Parathyroid adenoma (tissue), 2 donors: Measurements from ENCODE around the gene KRT77.

Source experiments
- H2AFZ ChIP-seq: fragments of 300-600 bp; sonication (generic); one replicate; pipeline ENCODE4 v1.7.0; 2017; ENCODE audit warnings: antibody characterized with exemption, mild to moderate bottlenecking
- H3K27ac ChIP-seq: fragments of 300-600 bp; sonication (generic); one replicate; pipeline ENCODE4 v1.7.0; 2017
- H3K27me3 ChIP-seq: fragments of 300-600 bp; sonication (generic); one replicate; pipeline ENCODE4 v1.7.0; 2017; ENCODE audit warnings: low read length; ENCODE audit not compliant: control insufficient read depth, insufficient read depth
- H3K36me3 ChIP-seq: fragments of 300-600 bp; sonication (generic); one replicate; pipeline ENCODE4 v1.7.0; 2017; ENCODE audit warnings: low read length; ENCODE audit not compliant: control insufficient read depth, insufficient read depth
- H3K4me1 ChIP-seq: fragments of 300-600 bp; sonication (generic); one replicate; pipeline ENCODE4 v1.7.0; 2017; ENCODE audit warnings: control low read depth
- H3K4me2 ChIP-seq: fragments of 300-600 bp; sonication (generic); one replicate; pipeline ENCODE4 v1.7.0; 2017; ENCODE audit warnings: low read length
- H3K4me3 ChIP-seq: fragments of 300-600 bp; sonication (generic); one replicate; pipeline ENCODE4 v1.7.0; 2017; ENCODE audit warnings: low read depth, low read length
- H3K79me2 ChIP-seq: fragments of 300-600 bp; sonication (generic); one replicate; pipeline ENCODE4 v1.7.0; 2017; ENCODE audit warnings: control low read depth
- H3K9ac ChIP-seq: fragments of 300-600 bp; sonication (generic); one replicate; pipeline ENCODE4 v1.7.0; 2017; ENCODE audit warnings: mild to moderate bottlenecking
- H3K9me3 ChIP-seq: fragments of 300-600 bp; sonication (generic); one replicate; pipeline ENCODE4 v1.7.0; 2017; ENCODE audit warnings: low read length; ENCODE audit not compliant: control insufficient read depth
- TF ChIP-seq, protein P1 (sequence below): fragments of 300-600 bp; sonication (generic); IDR thresholded peaks from one replicate; pipeline ENCODE4 v1.7.0; 2017; ENCODE audit warnings: antibody characterized with exemption, mild to moderate bottlenecking
- donor health status: primary hyperparathyroidism.

The KRT77 gene

DNA sequence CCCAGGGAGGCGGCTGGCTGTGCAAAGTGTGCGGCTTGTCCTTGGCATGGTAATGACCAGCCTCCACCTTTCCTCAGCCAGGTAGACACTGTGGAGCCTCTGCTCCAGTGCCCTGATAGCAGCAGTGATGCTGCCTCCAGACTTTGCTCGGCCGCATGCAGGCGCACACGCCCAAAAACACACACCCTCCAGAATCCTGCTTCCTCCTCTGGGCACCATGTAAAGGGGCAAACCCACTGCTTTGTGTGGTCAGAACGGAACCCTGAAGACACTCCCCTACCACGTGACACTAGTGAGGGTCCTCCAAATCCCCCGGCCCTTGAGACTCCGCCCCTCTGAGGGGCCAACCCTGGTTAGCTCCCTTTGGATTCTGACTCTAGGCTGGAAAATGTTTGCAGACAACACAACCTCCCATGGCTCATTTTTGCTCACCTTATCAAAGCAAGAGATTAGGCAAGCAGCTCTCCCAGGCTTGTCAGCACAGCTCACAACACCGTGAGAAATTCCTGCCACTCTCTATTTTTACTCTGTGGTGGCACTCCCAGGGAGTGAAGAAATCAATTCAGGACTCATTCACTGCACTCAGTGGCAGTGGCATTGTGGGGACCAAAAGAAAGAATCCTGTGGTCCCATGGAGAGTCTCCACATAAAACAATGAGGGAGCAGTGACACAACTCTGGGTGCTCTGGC lies 4.5 kb downstream of the KRT77 start:
- Histone ChIP-seq H3K4me1 (no peaks in the 10 kb centered on the region), H2AFZ (no peak overlapping the region), H3K27me3 (no peaks in the 10 kb centered on the region), H3K36me3 (no peaks in the 10 kb centered on the region), H3K9me3 (no peaks in the 10 kb centered on the region), H3K4me3 (no peak overlapping the region), H3K27ac (no peak overlapping the region), H3K9ac (no peak overlapping the region), H3K4me2 (no peak overlapping the region), H3K79me2 (no peaks in the 10 kb centered on the region)
- TF ChIP-seq, protein P1, sequence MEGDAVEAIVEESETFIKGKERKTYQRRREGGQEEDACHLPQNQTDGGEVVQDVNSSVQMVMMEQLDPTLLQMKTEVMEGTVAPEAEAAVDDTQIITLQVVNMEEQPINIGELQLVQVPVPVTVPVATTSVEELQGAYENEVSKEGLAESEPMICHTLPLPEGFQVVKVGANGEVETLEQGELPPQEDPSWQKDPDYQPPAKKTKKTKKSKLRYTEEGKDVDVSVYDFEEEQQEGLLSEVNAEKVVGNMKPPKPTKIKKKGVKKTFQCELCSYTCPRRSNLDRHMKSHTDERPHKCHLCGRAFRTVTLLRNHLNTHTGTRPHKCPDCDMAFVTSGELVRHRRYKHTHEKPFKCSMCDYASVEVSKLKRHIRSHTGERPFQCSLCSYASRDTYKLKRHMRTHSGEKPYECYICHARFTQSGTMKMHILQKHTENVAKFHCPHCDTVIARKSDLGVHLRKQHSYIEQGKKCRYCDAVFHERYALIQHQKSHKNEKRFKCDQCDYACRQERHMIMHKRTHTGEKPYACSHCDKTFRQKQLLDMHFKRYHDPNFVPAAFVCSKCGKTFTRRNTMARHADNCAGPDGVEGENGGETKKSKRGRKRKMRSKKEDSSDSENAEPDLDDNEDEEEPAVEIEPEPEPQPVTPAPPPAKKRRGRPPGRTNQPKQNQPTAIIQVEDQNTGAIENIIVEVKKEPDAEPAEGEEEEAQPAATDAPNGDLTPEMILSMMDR, result no peak

DNA sequence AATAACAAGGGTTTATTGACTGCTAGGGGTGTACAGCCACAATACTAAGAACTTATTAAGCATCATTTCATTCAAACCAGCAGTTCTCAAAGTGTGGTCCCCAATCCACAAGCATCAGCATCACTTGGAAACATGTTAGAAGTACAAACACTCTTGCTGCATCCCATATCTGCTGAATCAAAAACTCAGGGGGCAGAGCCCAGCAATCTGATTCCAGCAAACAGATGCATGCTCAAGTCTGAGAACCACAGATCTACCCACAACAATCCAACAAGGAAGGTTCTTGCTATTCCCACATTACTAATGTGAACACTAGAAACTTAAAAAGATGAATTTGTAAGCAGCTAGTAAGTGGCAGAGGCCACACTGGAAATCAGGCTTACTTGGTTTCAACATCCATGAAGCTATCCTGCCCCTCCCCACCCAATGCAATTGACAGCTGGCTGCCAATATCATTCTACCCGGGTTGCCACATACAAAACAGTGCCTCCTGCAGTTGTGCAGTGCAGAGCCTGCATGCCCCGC lies 6.2 kb downstream of the KRT77 start:
- Histone ChIP-seq H2AFZ (no peak overlapping the region), H3K79me2 (no peaks in the 10 kb centered on the region), H3K27ac (no peak overlapping the region), H3K4me1 (no peaks in the 10 kb centered on the region), H3K4me2 (no peak overlapping the region), H3K27me3 (no peaks in the 10 kb centered on the region), H3K4me3 (no peak overlapping the region), H3K36me3 (no peaks in the 10 kb centered on the region), H3K9me3 (no peaks in the 10 kb centered on the region), H3K9ac (no peak overlapping the region)
- TF ChIP-seq, protein P1, result no peak

DNA sequence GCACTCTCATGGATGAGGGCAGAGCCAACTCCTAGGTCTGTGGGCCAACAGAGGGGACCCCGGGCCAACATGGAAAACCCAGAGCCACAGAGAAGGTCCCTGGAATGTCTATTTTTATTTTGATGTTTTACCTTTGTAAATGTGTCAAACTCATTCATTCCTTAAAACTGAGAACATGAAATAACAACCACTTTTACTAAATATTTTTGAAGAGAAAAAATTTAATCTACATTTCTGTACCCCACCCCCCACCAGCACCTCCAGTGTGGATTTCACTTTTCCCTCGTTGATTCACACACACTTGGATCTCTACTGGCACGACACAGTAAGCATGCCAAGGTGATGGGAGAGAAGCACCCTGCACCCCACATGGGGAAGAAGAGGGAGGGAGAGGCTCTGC lies 6.7 kb downstream of the KRT77 start:
- H3K27me3 ChIP-seq, result no peaks in the 10 kb centered on the region
- H3K4me3 ChIP-seq, result no peak overlapping the region
- no peak overlapping the region for H3K9ac ChIP-seq
- no peak overlapping the region for H3K27ac ChIP-seq
- H3K36me3 ChIP-seq, result no peaks in the 10 kb centered on the region
- H3K79me2 ChIP-seq, result no peaks in the 10 kb centered on the region
- no peaks in the 10 kb centered on the region for H3K4me1 ChIP-seq
- H2AFZ ChIP-seq, result no peak overlapping the region
- no peak overlapping the region for H3K4me2 ChIP-seq
- TF ChIP-seq, protein P1, result no peak
- no peaks in the 10 kb centered on the region for H3K9me3 ChIP-seq

DNA sequence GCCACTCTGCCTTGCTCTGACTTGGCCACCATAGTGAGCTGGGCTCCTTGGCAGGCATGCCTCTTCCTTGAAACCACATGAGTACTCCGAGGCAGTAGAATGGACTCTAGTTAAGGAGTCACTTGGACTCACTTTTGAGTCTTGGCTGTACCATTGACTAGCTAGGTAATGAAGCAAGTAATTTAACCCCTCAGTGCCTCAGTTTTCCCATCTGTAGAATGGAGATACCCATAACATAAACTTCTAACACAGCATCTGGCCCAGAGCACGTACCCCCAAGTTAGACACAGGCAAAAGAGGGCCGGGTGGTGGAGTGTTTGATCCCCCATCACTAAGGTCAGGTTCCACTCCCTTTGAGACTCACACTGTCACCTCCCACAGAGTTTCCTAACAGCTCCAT lies 8.3 kb downstream of the KRT77 start:
- TF ChIP-seq, protein P1, result no peak

DNA sequence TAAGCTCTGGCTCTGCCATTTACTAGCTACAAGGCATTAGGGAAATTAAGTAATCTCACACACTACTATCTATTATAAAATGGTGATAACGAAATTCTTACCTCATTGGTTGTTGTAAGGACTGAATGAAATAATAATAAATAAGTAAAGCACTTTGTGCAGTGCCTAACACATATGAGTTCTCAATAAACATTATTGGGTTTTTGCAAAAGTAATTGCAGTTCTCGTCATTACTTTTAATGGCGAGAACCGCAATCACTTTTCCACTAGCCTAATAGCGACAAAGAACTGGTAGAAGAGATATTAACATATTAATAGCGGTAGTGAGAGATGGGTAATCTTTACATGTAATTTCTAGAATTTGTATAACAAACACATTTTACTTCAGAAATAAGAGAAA lies 9.2 kb downstream of the KRT77 start:
- no peaks in the 10 kb centered on the region for H3K27me3 ChIP-seq
- no peaks in the 10 kb centered on the region for H3K9me3 ChIP-seq
- TF ChIP-seq, protein P1, result no peak
- no peak overlapping the region for H3K4me3 ChIP-seq
- H3K4me1 ChIP-seq, result no peaks in the 10 kb centered on the region
- H3K27ac ChIP-seq, result no peak overlapping the region
- H3K79me2 ChIP-seq, result no peaks in the 10 kb centered on the region
- no peak overlapping the region for H3K9ac ChIP-seq
- H2AFZ ChIP-seq, result no peak overlapping the region
- H3K4me2 ChIP-seq, result no peak overlapping the region
- H3K36me3 ChIP-seq, result no peaks in the 10 kb centered on the region

More for the DNA sequence above, 8.3 kb downstream of the KRT77 start:
- H3K9ac ChIP-seq, result no peak overlapping the region
- H3K79me2 ChIP-seq, result no peaks in the 10 kb centered on the region
- H3K36me3 ChIP-seq, result no peaks in the 10 kb centered on the region
- no peaks in the 10 kb centered on the region for H3K9me3 ChIP-seq
- no peak overlapping the region for H3K4me2 ChIP-seq
- no peak overlapping the region for H3K4me3 ChIP-seq
- no peak overlapping the region for H3K27ac ChIP-seq
- no peak overlapping the region for H2AFZ ChIP-seq
- H3K27me3 ChIP-seq, result no peaks in the 10 kb centered on the region
- H3K4me1 ChIP-seq, result no peaks in the 10 kb centered on the region
